Spleen (tissue), 11 donors: ENCODE measurements around the gene KLF6. TPM values are rescaled to one million over a fixed set of nuclear protein-coding genes. Genes with fewer than 3 reads are reported as not detected.

ENCODE experiments used
- DNase-seq: peaks from one replicate; pipeline ENCODE4 v3.0.0-alpha.2; 2020
- H3K27ac ChIP-seq, 8 donors: fragments of 200-600 bp; sonication (generic) in 7 of 8; 1 replicate in 4 of 8; 2 replicates in 4 of 8; pipeline versions ENCODE4 v1.5.0 to v1.8.0; 2016 to 2021; ENCODE audit warnings: inconsistent platforms in 4 of 8, mild to moderate bottlenecking in 4 of 8, moderate library complexity in 1 of 8
- H3K27me3 ChIP-seq, 7 donors: fragments of 200-600 bp; sonication (generic) in 6 of 7; replicated peaks in 1 of 7; 1 replicate in 4 of 7; 2 replicates in 3 of 7; pipeline versions ENCODE4 v1.5.0 to v1.8.0; 2016 to 2021; ENCODE audit warnings: inconsistent platforms in 3 of 7, mild to moderate bottlenecking in 1 of 7
- H3K36me3 ChIP-seq, 6 donors: fragments of 200-600 bp; sonication (generic) in 5 of 6; 1 replicate in 4 of 6; 2 replicates in 2 of 6; pipeline versions ENCODE4 v1.5.0 to v1.8.0; 2016 to 2021; ENCODE audit warnings: inconsistent platforms in 2 of 6
- H3K4me1 ChIP-seq, 6 donors: fragments of 200-600 bp; sonication (generic) in 5 of 6; 1 replicate in 3 of 6; 2 replicates in 3 of 6; pipeline versions ENCODE4 v1.5.0 to v1.8.0; 2016 to 2021; ENCODE audit warnings: inconsistent platforms in 3 of 6
- H3K4me3 ChIP-seq, 8 donors: fragments of 200-600 bp; sonication (generic) in 7 of 8; 1 replicate in 4 of 8; 2 replicates in 4 of 8; pipeline versions ENCODE4 v1.5.0 to v1.8.0; 2016 to 2021; ENCODE audit warnings: inconsistent platforms in 4 of 8, mild to moderate bottlenecking in 4 of 8, moderate library complexity in 2 of 8
- H3K9me3 ChIP-seq, 8 donors: fragments of 200-600 bp; sonication (generic) in 7 of 8; 1 replicate in 4 of 8; 2 replicates in 4 of 8; pipeline versions ENCODE4 v1.5.0 to v1.8.0; 2016 to 2021; ENCODE audit warnings: inconsistent platforms in 4 of 8
- CTCF ChIP-seq, 11 experiments: fragments of 200-600 bp in 7 of 11; fragments of 450-650 bp in 4 of 11; sonication (generic) in 4 of 11; IDR thresholded peaks in 8 of 11; conservative IDR thresholded peaks in 3 of 11; 1 replicate in 7 of 11; 2 replicates in 4 of 11; pipeline versions ENCODE4 v1.4.0 to v1.8.0; 2016 to 2021; ENCODE audit warnings: antibody characterized with exemption in 11 of 11, inconsistent platforms in 4 of 11, mild to moderate bottlenecking in 1 of 11
- POLR2A ChIP-seq, 3 donors: fragments of 450-650 bp; IDR thresholded peaks; one replicate each; pipeline ENCODE4 v1.5.1; 2017; ENCODE audit warnings: antibody characterized with exemption in 3 of 3, mild to moderate bottlenecking in 1 of 3
- POLR2AphosphoS5 ChIP-seq, 3 donors: sonication (generic); formaldehyde crosslinking; IDR thresholded peaks; one replicate each; pipeline ENCODE4 v1.5.1; 2017; ENCODE audit warnings: antibody characterized with exemption in 3 of 3
- WGBS, 5 donors: extraction: QIAGEN DNeasy Blood & Tissue Kit in 3 of 5; methylation state at CpG; one replicate each; pipeline versions ENCODE4 v1.1.5 to v1.1.7; 2013 to 2018; 5-methylcytosine and 5-hydroxymethylcytosine counted together
- intact Hi-C: fragments of 100-400 bp; cut with DNase I; formaldehyde crosslinking; loops from one replicate; pipeline ENCODE4 v1.15.0; 2023; ENCODE audit warnings: low total_unique reads
- polyA plus RNA-seq, 3 donors: library from polyadenylated mRNA; stranded (reverse); fragments of 200-250 nt; gene quantifications; one replicate each; pipeline ENCODE4 v1.2.1, GENCODE V29; 2013
- total RNA-seq, 7 donors: library from RNA; depleted of rRNA in 3 of 7; stranded (reverse); fragments of >200 nt in 3 of 7; fragmentation: NEBNext Ultra II Directional in 4 of 7; extraction: Animal tissue kit (Norgen Biotek cat#: 25700) in 4 of 7; gene quantifications; one replicate each; pipeline versions ENCODE4 v1.1.0 to v1.2.1, GENCODE V29; 2016 to 2021
- donor health status: healthy with polysubstance abuse.
- donor health status: DM: no; HTN: no; CAD: no; lungs with moderate emphysema.
- donor health status: DM: no; HTN: no; CAD: no.
- donor health status: Bipolar disorder and iron deficiency.
- donor health status: healthy.
- donor health status: DM: no; HTN: no; CAD: no.
- donor health status: DM: yes; HTN: yes; CAD: no.

The KLF6 gene
- total and polyA plus RNA-seq, 10 donors: 18.8 to 211 (median 92.2) TPM

GRCh38 chr10:3769556-3769955 lies 15.5 kb downstream of the KLF6 start:
- WGBS, 5 donors: 20 to 40% (median 23%) methylated on average over 4 of the region's 4 CpGs
- intact Hi-C loops: no loop called here
- H3K4me3 ChIP-seq: peak overlapping the region in 1 of 8 donors; percentile 33
- no peak for DNase-seq
- TF ChIP-seq POLR2A (IDR thresholded peaks at IDR 0.05): no peak
- TF ChIP-seq CTCF (IDR thresholded peaks at IDR 0.05 in 8 of 11, conservative IDR thresholded peaks at IDR 0.05 in 3 of 11): no peak
- peak in 1 of 3 donors; percentile 39 for TF ChIP-seq POLR2AphosphoS5 (IDR thresholded peaks at IDR 0.05)
- H3K9me3 ChIP-seq: no peaks in the 10 kb centered on the region
- H3K27me3 ChIP-seq: no peaks in the 10 kb centered on the region
- H3K4me1 ChIP-seq: peaks cover 9 to 66% (median 30%) of the 10 kb centered on the region in 6 donors
- peaks cover 0 to 9% (median under 1%) of the 10 kb centered on the region in 6 donors for H3K36me3 ChIP-seq
- peak overlapping the region in 6 of 8 donors; percentile 56 to 87 (median 78) for H3K27ac ChIP-seq

GRCh38 chr10:3766046-3766756 lies 18.8 kb downstream of the KLF6 start:
- no peak for DNase-seq

GRCh38 chr10:3765146-3765545 lies 19.9 kb downstream of the KLF6 start:
- peaks cover 13 to 91% (median 49%) of the 10 kb centered on the region in 6 donors for H3K4me1 ChIP-seq
- peak overlapping the region in 1 of 8 donors; percentile 15 for H3K4me3 ChIP-seq
- DNase-seq: peak; percentile 86
- H3K27ac ChIP-seq: peak overlapping the region in 7 of 8 donors; percentile 60 to 87 (median 82)
- WGBS, 5 donors: 19 to 33% (median 27%) methylated on average over 6 of the region's 6 CpGs
- no peak for TF ChIP-seq CTCF (IDR thresholded peaks at IDR 0.05 in 8 of 11, conservative IDR thresholded peaks at IDR 0.05 in 3 of 11)
- TF ChIP-seq POLR2A (IDR thresholded peaks at IDR 0.05): no peak
- TF ChIP-seq POLR2AphosphoS5 (IDR thresholded peaks at IDR 0.05): peak in 2 of 3 donors; percentile 21 to 64
- no peaks in the 10 kb centered on the region for H3K27me3 ChIP-seq
- no peaks in the 10 kb centered on the region for H3K36me3 ChIP-seq
- no peaks in the 10 kb centered on the region for H3K9me3 ChIP-seq
- intact Hi-C loops: no loop called here

More at GRCh38 chr10:3766046-3766756, 18.8 kb downstream of the KLF6 start:
- 53 to 73% (median 68%) methylated on average over 17 of the region's 17 CpGs for WGBS, 5 donors
- H3K4me3 ChIP-seq: peak overlapping the region in 1 of 8 donors; percentile 13
- no peaks in the 10 kb centered on the region for H3K36me3 ChIP-seq
- peak overlapping the region in 4 of 8 donors; percentile 67 to 87 (median 82) for H3K27ac ChIP-seq
- H3K4me1 ChIP-seq: peaks cover 13 to 87% (median 45%) of the 10 kb centered on the region in 6 donors
- no peak for TF ChIP-seq CTCF (IDR thresholded peaks at IDR 0.05 in 8 of 11, conservative IDR thresholded peaks at IDR 0.05 in 3 of 11)
- no peak for TF ChIP-seq POLR2A (IDR thresholded peaks at IDR 0.05)
- no peak for TF ChIP-seq POLR2AphosphoS5 (IDR thresholded peaks at IDR 0.05)
- no peaks in the 10 kb centered on the region for H3K27me3 ChIP-seq
- H3K9me3 ChIP-seq: no peaks in the 10 kb centered on the region
- intact Hi-C loops: no loop called here

GRCh38 chr10:3764626-3765112 lies 20.3 kb downstream of the KLF6 start:
- no peak for DNase-seq
- Histone ChIP-seq H3K9me3 (no peaks in the 10 kb centered on the region), H3K27ac (peak overlapping the region in 7 of 8 donors; percentile 60 to 87 (median 82)), H3K4me1 (peaks cover 13 to 91% (median 48%) of the 10 kb centered on the region in 6 donors), H3K4me3 (peak overlapping the region in 1 of 8 donors; percentile 15), H3K36me3 (no peaks in the 10 kb centered on the region), H3K27me3 (no peaks in the 10 kb centered on the region)
- intact Hi-C loops: no loop called here
- 22 to 55% (median 37%) methylated on average over 4 to 5 of the region's 5 CpGs for WGBS, 5 donors
- TF ChIP-seq CTCF (IDR thresholded peaks at IDR 0.05 in 8 of 11, conservative IDR thresholded peaks at IDR 0.05 in 3 of 11) (no peak), POLR2AphosphoS5 (IDR thresholded peaks at IDR 0.05) (no peak), POLR2A (IDR thresholded peaks at IDR 0.05) (no peak)
